Vagina (tissue), 2 donors: ENCODE data around the gene PTPRE. TPM values are rescaled to one million over a fixed set of nuclear protein-coding genes. Genes with fewer than 3 reads are reported as not detected.
A peak's percentile ranks its signal among the peaks of the same experiment; 100 is the strongest.

ENCODE experiments used
- DNase-seq, 2 donors: peaks; one replicate each; pipeline ENCODE4 v3.0.0-alpha.2; 2017; ENCODE audit errors: extremely low spot score in 2 of 2
- H3K27ac ChIP-seq: fragments of 200-600 bp; sonication (generic); one replicate; pipeline ENCODE4 v1.5.1; 2019
- H3K27me3 ChIP-seq: fragments of 200-600 bp; sonication (generic); one replicate; pipeline ENCODE4 v1.5.1; 2019
- H3K36me3 ChIP-seq, 2 donors: fragments of 200-600 bp; sonication (generic); one replicate each; pipeline ENCODE4 v1.5.1; 2017 to 2019
- H3K4me1 ChIP-seq: fragments of 200-600 bp; sonication (generic); one replicate; pipeline ENCODE4 v1.5.1; 2019
- H3K4me3 ChIP-seq, 2 donors: fragments of 200-600 bp; sonication (generic); 1 replicate in 1 of 2; 2 replicates in 1 of 2; pipeline ENCODE4 v1.5.1; 2016 to 2019
- H3K9me3 ChIP-seq: fragments of 200-600 bp; sonication (generic); one replicate; pipeline ENCODE4 v1.5.1; 2019
- POLR2A ChIP-seq, 2 donors: fragments of 450-650 bp; IDR thresholded peaks; one replicate each; pipeline ENCODE4 v1.6.1; 2017; ENCODE audit warnings: antibody characterized with exemption in 2 of 2, mild to moderate bottlenecking in 2 of 2, moderate library complexity in 2 of 2
- POLR2AphosphoS5 ChIP-seq, 2 donors: sonication (generic); formaldehyde crosslinking; IDR thresholded peaks; one replicate each; pipeline ENCODE4 v1.9.0; 2017; ENCODE audit warnings: antibody characterized with exemption in 2 of 2, mild to moderate bottlenecking in 2 of 2, low read depth in 1 of 2; ENCODE audit not compliant: insufficient read depth in 1 of 2
- intact Hi-C: fragments of 100-400 bp; cut with DNase I; formaldehyde crosslinking; loops from one replicate; pipeline ENCODE4 v1.15.1; 2023
- total RNA-seq: library from RNA; depleted of rRNA; stranded (reverse); fragments of >200 nt; gene quantifications from one replicate; pipeline ENCODE4 v1.2.3, GENCODE V29; 2016
- TF ChIP-seq, protein P1 (sequence below), 3 experiments: fragments of 450-650 bp in 2 of 3; fragments of 200-600 bp in 1 of 3; sonication (generic) in 1 of 3; IDR thresholded peaks; one replicate each; pipeline ENCODE4 v1.5.1; 2017 to 2019; ENCODE audit warnings: antibody characterized with exemption in 3 of 3, mild to moderate bottlenecking in 2 of 3, moderate library complexity in 2 of 3

Gene PTPRE
- total RNA-seq, 1 donor from 2014 or later = 77.6 TPM

DNA sequence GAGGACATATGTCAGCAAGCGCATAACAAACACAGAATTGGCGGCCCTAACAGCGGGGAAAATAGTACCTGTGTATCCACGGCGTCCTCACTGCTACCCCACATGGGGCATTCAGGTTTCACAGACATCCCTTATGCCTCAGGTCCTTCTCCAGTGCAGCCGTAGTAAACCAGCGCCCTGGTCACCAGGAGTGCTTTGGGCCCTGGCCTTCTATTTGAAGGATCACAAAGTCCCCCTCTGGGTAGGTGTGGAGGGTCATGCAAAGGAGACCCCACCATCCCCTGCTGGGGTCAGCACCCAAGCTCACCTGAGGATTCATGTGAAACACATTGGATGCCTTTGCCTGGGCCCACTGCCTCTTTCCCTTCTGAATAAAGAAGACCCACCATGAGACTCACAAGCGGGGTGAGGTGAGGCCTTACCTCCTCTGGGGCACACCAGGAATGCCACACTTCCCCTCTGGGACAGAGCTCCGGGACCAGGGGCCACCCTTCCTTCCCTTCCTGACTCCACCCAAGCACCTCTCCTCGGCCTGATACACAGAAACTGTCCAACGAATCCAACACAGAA is 32.9 kb upstream of the PTPRE start:
- H3K27ac ChIP-seq = no peak overlapping the region
- no peaks in the 10 kb centered on the region for H3K36me3 ChIP-seq
- TF ChIP-seq POLR2AphosphoS5 (IDR thresholded peaks at IDR 0.05; ENCODE audit: insufficient read depth in 1 of 2, low read depth in 1 of 2) (no peak), POLR2A (IDR thresholded peaks at IDR 0.05) (no peak)
- TF ChIP-seq, protein P1, sequence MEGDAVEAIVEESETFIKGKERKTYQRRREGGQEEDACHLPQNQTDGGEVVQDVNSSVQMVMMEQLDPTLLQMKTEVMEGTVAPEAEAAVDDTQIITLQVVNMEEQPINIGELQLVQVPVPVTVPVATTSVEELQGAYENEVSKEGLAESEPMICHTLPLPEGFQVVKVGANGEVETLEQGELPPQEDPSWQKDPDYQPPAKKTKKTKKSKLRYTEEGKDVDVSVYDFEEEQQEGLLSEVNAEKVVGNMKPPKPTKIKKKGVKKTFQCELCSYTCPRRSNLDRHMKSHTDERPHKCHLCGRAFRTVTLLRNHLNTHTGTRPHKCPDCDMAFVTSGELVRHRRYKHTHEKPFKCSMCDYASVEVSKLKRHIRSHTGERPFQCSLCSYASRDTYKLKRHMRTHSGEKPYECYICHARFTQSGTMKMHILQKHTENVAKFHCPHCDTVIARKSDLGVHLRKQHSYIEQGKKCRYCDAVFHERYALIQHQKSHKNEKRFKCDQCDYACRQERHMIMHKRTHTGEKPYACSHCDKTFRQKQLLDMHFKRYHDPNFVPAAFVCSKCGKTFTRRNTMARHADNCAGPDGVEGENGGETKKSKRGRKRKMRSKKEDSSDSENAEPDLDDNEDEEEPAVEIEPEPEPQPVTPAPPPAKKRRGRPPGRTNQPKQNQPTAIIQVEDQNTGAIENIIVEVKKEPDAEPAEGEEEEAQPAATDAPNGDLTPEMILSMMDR (IDR thresholded peaks at IDR 0.05) = no peak
- no peaks in the 10 kb centered on the region for H3K27me3 ChIP-seq
- intact Hi-C loops = no loop called here
- no peaks in the 10 kb centered on the region for H3K4me1 ChIP-seq
- no peak overlapping the region for H3K4me3 ChIP-seq
- peak; percentile 74 to 77 for DNase-seq
- H3K9me3 ChIP-seq = no peaks in the 10 kb centered on the region

DNA sequence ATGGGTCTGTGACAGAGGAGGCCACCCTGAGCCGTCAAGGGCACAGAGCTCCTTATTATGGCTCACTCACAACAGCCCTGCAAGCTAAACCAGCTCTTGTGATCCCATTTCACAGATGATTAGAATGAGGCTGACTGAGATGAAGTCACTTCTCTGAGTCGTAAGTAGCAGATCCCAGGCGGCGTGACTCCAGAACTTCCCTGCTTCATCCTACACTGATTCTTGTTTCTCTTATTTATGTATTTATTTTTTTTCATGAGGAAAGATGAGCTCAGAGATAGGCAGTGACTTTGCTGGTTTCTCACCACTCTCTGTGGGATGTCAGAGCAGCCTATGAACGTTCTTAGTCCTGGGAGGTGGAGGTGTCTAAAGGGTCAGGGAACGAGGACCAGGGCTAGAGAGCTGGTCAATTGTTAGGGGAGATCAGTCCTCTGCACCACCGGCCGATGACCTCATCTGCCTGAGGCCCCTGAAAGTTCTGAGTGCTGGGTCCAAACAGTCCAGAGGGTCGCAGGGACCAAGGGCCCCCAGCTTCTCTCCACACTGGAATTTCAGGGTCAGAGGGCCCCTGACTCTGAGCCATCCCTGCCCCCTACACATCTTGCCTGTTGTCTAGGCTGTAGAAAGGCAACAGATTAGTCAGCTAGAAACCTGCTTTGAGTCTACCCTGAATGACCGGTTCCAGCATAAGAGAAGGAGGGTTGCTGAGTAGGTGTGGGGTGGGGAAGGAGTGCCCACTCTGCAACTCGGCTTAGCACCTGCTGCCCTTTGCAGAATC is 32.0 kb upstream of the PTPRE start:
- Histone ChIP-seq H3K9me3 (no peaks in the 10 kb centered on the region), H3K27ac (no peak overlapping the region), H3K36me3 (no peaks in the 10 kb centered on the region), H3K27me3 (no peaks in the 10 kb centered on the region), H3K4me3 (no peak overlapping the region), H3K4me1 (no peaks in the 10 kb centered on the region)
- TF ChIP-seq POLR2A (IDR thresholded peaks at IDR 0.05) (no peak), POLR2AphosphoS5 (IDR thresholded peaks at IDR 0.05; ENCODE audit: insufficient read depth in 1 of 2, low read depth in 1 of 2) (no peak)
- TF ChIP-seq, protein P1 (IDR thresholded peaks at IDR 0.05) = no peak
- DNase-seq = peak in 1 of 2 donors; percentile 90
- intact Hi-C loops = no loop called here

DNA sequence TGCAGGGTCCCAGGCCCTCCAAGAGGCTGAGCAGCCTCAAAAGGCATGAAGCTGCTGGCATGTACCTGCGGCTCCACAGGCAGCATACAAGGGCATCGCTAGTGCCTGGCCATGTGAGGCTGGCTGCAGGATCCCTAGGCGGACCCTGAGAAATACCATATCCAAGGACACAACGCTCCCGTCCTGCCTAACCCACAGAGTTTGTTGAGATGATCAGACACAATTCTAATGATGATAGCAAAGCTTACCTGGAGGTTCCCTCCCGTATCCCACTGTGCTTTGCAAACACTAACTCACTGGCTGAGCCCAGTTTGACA is 31.5 kb upstream of the PTPRE start:
- TF ChIP-seq POLR2A (IDR thresholded peaks at IDR 0.05) (no peak), POLR2AphosphoS5 (IDR thresholded peaks at IDR 0.05; ENCODE audit: insufficient read depth in 1 of 2, low read depth in 1 of 2) (no peak)
- TF ChIP-seq, protein P1 (IDR thresholded peaks at IDR 0.05) = no peak
- intact Hi-C loops = no loop called here
- H3K27me3 ChIP-seq = no peaks in the 10 kb centered on the region

DNA sequence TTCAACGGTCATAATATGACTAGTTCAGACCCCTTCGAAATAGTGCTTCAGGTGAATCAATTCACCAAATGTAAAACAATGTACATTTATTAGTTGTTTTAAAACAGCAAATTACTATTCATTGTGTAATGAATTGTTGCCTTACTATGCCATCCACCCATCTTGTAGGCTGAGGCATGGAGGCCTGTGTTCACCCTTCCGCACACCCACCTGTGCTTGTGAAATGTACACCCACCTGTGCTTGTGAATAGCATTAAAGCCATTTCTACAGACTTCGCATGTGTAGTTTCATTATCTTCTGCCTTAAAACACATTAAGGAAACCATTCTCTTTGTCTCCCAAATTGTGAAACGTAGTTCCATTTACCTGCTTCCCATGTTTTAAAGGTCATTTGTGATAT is 31.0 kb upstream of the PTPRE start:
- no peaks in the 10 kb centered on the region for H3K4me1 ChIP-seq
- intact Hi-C loops = no loop called here
- no peak overlapping the region for H3K4me3 ChIP-seq
- TF ChIP-seq POLR2A (IDR thresholded peaks at IDR 0.05) (no peak), POLR2AphosphoS5 (IDR thresholded peaks at IDR 0.05; ENCODE audit: insufficient read depth in 1 of 2, low read depth in 1 of 2) (no peak)
- TF ChIP-seq, protein P1 (IDR thresholded peaks at IDR 0.05) = no peak
- no peaks in the 10 kb centered on the region for H3K27me3 ChIP-seq
- H3K36me3 ChIP-seq = no peaks in the 10 kb centered on the region
- no peaks in the 10 kb centered on the region for H3K9me3 ChIP-seq
- no peak for DNase-seq
- no peak overlapping the region for H3K27ac ChIP-seq

More for the DNA sequence above, 31.5 kb upstream of the PTPRE start:
- Histone ChIP-seq H3K4me3 (no peak overlapping the region), H3K36me3 (no peaks in the 10 kb centered on the region), H3K4me1 (no peaks in the 10 kb centered on the region), H3K9me3 (no peaks in the 10 kb centered on the region), H3K27ac (no peak overlapping the region)
- DNase-seq = no peak

DNA sequence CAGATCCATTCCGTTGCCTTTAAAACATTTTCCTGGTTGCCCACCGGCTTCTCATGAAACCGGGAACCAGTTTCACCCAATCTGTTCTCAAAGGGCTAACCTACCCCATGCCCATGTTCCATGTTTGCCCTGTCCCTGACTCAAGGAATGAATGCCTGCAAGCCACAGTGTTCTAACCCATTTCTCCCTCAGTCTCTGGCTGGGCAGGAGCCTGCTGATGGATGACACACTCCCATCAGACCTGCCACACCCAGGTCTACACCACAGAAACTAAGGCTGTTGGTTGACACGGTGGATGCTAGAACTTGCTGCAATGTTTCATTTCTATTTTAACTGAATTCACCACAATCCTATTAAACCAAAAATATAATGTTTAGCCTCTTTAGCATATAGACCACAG is 29.8 kb upstream of the PTPRE start:
- no peaks in the 10 kb centered on the region for H3K9me3 ChIP-seq
- TF ChIP-seq, protein P1 (IDR thresholded peaks at IDR 0.05) = no peak
- TF ChIP-seq POLR2AphosphoS5 (IDR thresholded peaks at IDR 0.05; ENCODE audit: insufficient read depth in 1 of 2, low read depth in 1 of 2) (no peak), POLR2A (IDR thresholded peaks at IDR 0.05) (no peak)
- no peaks in the 10 kb centered on the region for H3K36me3 ChIP-seq
- H3K27me3 ChIP-seq = no peaks in the 10 kb centered on the region
- no peak overlapping the region for H3K27ac ChIP-seq
- H3K4me3 ChIP-seq = no peak overlapping the region
- H3K4me1 ChIP-seq = no peaks in the 10 kb centered on the region
- DNase-seq = peak in 1 of 2 donors; percentile 46
- intact Hi-C loops = no loop called here
